Measurements from ENCODE around the gene ACBD6.

The ACBD6 gene

GRCh38 chr1:180508725-180509097 is 6.3 kb upstream of the ACBD6 start:
- Histone ChIP-seq H3K79me2 (ENCODE audit: control insufficient read depth, insufficient read depth, low read length, unreplicated experiment) (no peaks in the 10 kb centered on the region), H3K27ac (ENCODE audit: low read depth, low read length) (no peak overlapping the region)

GRCh38 chr1:180507795-180508724 is 5.7 kb upstream of the ACBD6 start:
- Histone ChIP-seq H3K4me1 (ENCODE audit: control insufficient read depth, insufficient read depth, low read length, unreplicated experiment) (peaks cover 15% of the 10 kb centered on the region), H3K4me3 (ENCODE audit: low read depth, low read length) (no peak overlapping the region), H2AFZ (ENCODE audit: low read length, unreplicated experiment) (no peak overlapping the region), H3K79me2 (ENCODE audit: control insufficient read depth, insufficient read depth, low read length, unreplicated experiment) (no peaks in the 10 kb centered on the region), H3K36me3 (ENCODE audit: insufficient read depth, low read length) (no peaks in the 10 kb centered on the region), H3K27me3 (ENCODE audit: insufficient read depth, low read length) (no peaks in the 10 kb centered on the region), H3K27ac (ENCODE audit: low read depth, low read length) (peak overlapping the region; percentile 31)

More at GRCh38 chr1:180508725-180509097, 6.3 kb upstream of the ACBD6 start:
- no peak overlapping the region for H3K4me3 ChIP-seq (ENCODE audit: low read depth, low read length)
- no peak overlapping the region for H2AFZ ChIP-seq (ENCODE audit: low read length, unreplicated experiment)
- peaks cover 11% of the 10 kb centered on the region for H3K4me1 ChIP-seq (ENCODE audit: control insufficient read depth, insufficient read depth, low read length, unreplicated experiment)
- no peaks in the 10 kb centered on the region for H3K27me3 ChIP-seq (ENCODE audit: insufficient read depth, low read length)
- no peaks in the 10 kb centered on the region for H3K36me3 ChIP-seq (ENCODE audit: insufficient read depth, low read length)

- H3K79me2 ChIP-seq (ENCODE audit: control insufficient read depth, insufficient read depth, low read length, unreplicated experiment), result peaks cover 13% of the 10 kb centered on the region
- peak overlapping the region; percentile 2; the same call in 1 of the 2 replicates for H3K27ac ChIP-seq (ENCODE audit: low read depth, low read length)
- no peak overlapping the region for H3K4me3 ChIP-seq (ENCODE audit: low read depth, low read length)
- H3K27me3 ChIP-seq (ENCODE audit: insufficient read depth, low read length), result no peaks in the 10 kb centered on the region
- H3K4me1 ChIP-seq (ENCODE audit: control insufficient read depth, insufficient read depth, low read length, unreplicated experiment), result peaks cover 19% of the 10 kb centered on the region
- H2AFZ ChIP-seq (ENCODE audit: low read length, unreplicated experiment), result no peak overlapping the region
- H3K36me3 ChIP-seq (ENCODE audit: insufficient read depth, low read length), result no peaks in the 10 kb centered on the region
These were observed 3.5 kb upstream of the ACBD6 start for GRCh38 chr1:180505732-180506335.

GRCh38 chr1:180504186-180504585 is 1.8 kb upstream of the ACBD6 start:
- H3K4me1 ChIP-seq (ENCODE audit: control insufficient read depth, insufficient read depth, low read length, unreplicated experiment), result peaks cover 28% of the 10 kb centered on the region
- peaks cover 26% of the 10 kb centered on the region for H3K79me2 ChIP-seq (ENCODE audit: control insufficient read depth, insufficient read depth, low read length, unreplicated experiment)
- H3K27me3 ChIP-seq (ENCODE audit: insufficient read depth, low read length), result no peaks in the 10 kb centered on the region
- no peaks in the 10 kb centered on the region for H3K36me3 ChIP-seq (ENCODE audit: insufficient read depth, low read length)
- H3K27ac ChIP-seq (ENCODE audit: low read depth, low read length), result no peak overlapping the region
- H3K4me3 ChIP-seq (ENCODE audit: low read depth, low read length), result no peak overlapping the region
- H2AFZ ChIP-seq (ENCODE audit: low read length, unreplicated experiment), result no peak overlapping the region

GRCh38 chr1:180503280-180503862 is 994 bp upstream of the ACBD6 start:
- Histone ChIP-seq H3K79me2 (ENCODE audit: control insufficient read depth, insufficient read depth, low read length, unreplicated experiment) (peaks cover 30% of the 10 kb centered on the region), H3K27ac (ENCODE audit: low read depth, low read length) (peak overlapping the region; percentile 91), H3K27me3 (ENCODE audit: insufficient read depth, low read length) (no peaks in the 10 kb centered on the region), H3K36me3 (ENCODE audit: insufficient read depth, low read length) (no peaks in the 10 kb centered on the region), H2AFZ (ENCODE audit: low read length, unreplicated experiment) (peak overlapping the region; percentile 88), H3K4me3 (ENCODE audit: low read depth, low read length) (peak overlapping the region; percentile 87), H3K4me1 (ENCODE audit: control insufficient read depth, insufficient read depth, low read length, unreplicated experiment) (peaks cover 33% of the 10 kb centered on the region)

DNA sequence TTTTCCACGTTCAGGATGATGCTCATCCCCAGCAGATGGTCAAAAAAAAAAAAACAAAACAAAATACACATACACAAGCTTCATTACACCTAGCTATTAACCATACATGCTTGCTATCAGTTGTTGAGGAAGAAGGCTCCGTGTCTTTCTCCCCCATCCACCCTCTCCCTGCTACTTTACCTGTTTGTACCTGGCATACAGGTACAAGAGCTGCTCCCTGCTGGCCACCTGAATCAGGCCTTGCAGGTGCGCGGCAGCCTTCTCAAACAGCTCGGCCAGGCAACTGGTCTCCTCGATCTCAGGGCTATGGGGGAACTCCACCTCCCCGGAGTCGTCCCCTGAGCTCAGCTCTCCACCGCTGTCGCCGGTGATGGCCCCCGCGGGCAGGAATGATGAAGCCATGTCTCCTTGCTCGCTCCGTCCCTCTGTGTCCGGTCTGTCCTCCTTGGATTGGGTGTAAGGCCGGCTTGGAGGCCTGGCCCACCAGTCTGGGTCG is 464 bp downstream of the ACBD6 start:
- Histone ChIP-seq H3K4me3 (ENCODE audit: low read depth, low read length) (peak overlapping the region; percentile 87), H2AFZ (ENCODE audit: low read length, unreplicated experiment) (peak overlapping the region; percentile 52), H3K27me3 (ENCODE audit: insufficient read depth, low read length) (no peaks in the 10 kb centered on the region), H3K27ac (ENCODE audit: low read depth, low read length) (peak overlapping the region; percentile 91), H3K4me1 (ENCODE audit: control insufficient read depth, insufficient read depth, low read length, unreplicated experiment) (peaks cover 26% of the 10 kb centered on the region), H3K36me3 (ENCODE audit: insufficient read depth, low read length) (peaks cover 5% of the 10 kb centered on the region; the same call in 1 of the 2 replicates), H3K79me2 (ENCODE audit: control insufficient read depth, insufficient read depth, low read length, unreplicated experiment) (peaks cover 38% of the 10 kb centered on the region)

DNA sequence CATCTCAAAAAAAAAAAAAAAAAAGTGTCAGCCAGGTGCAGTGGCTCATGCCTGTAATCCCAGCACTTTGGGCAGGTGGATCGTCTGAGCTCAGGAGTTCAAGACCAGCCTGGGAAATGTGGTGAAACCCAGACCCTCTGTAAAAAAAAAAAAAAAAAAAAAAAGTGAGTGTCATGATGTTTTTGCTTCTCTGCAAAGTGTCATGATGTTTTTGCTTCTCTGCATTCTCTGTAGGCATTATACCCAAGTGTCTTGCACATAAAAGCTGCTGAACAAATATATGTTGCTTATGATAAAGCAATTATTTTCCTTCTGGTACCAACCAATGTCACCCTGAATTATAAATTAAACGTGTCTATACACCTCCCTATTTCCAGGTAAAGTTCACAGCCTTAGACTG is 1.7 kb downstream of the ACBD6 start:
- peaks cover 26% of the 10 kb centered on the region for H3K4me1 ChIP-seq (ENCODE audit: control insufficient read depth, insufficient read depth, low read length, unreplicated experiment)
- peak overlapping the region; percentile 87 for H3K4me3 ChIP-seq (ENCODE audit: low read depth, low read length)
- H3K36me3 ChIP-seq (ENCODE audit: insufficient read depth, low read length), result peaks cover 5% of the 10 kb centered on the region; the same call in 1 of the 2 replicates
- H3K27me3 ChIP-seq (ENCODE audit: insufficient read depth, low read length), result no peaks in the 10 kb centered on the region
- no peak overlapping the region for H2AFZ ChIP-seq (ENCODE audit: low read length, unreplicated experiment)
- H3K79me2 ChIP-seq (ENCODE audit: control insufficient read depth, insufficient read depth, low read length, unreplicated experiment), result peaks cover 42% of the 10 kb centered on the region
- H3K27ac ChIP-seq (ENCODE audit: low read depth, low read length), result no peak overlapping the region

GRCh38 chr1:180498594-180498993 is 3.8 kb downstream of the ACBD6 start:
- peaks cover 44% of the 10 kb centered on the region for H3K79me2 ChIP-seq (ENCODE audit: control insufficient read depth, insufficient read depth, low read length, unreplicated experiment)
- peaks cover 21% of the 10 kb centered on the region for H3K4me1 ChIP-seq (ENCODE audit: control insufficient read depth, insufficient read depth, low read length, unreplicated experiment)
- no peak overlapping the region for H3K27ac ChIP-seq (ENCODE audit: low read depth, low read length)
- no peak overlapping the region for H3K4me3 ChIP-seq (ENCODE audit: low read depth, low read length)
- H3K36me3 ChIP-seq (ENCODE audit: insufficient read depth, low read length), result peaks cover 5% of the 10 kb centered on the region
- H3K27me3 ChIP-seq (ENCODE audit: insufficient read depth, low read length), result no peaks in the 10 kb centered on the region
- no peak overlapping the region for H2AFZ ChIP-seq (ENCODE audit: low read length, unreplicated experiment)

- peaks cover 5% of the 10 kb centered on the region for H3K36me3 ChIP-seq (ENCODE audit: insufficient read depth, low read length)
- no peaks in the 10 kb centered on the region for H3K27me3 ChIP-seq (ENCODE audit: insufficient read depth, low read length)
- H3K27ac ChIP-seq (ENCODE audit: low read depth, low read length), result no peak overlapping the region
- peaks cover 44% of the 10 kb centered on the region for H3K79me2 ChIP-seq (ENCODE audit: control insufficient read depth, insufficient read depth, low read length, unreplicated experiment)
- peaks cover 18% of the 10 kb centered on the region for H3K4me1 ChIP-seq (ENCODE audit: control insufficient read depth, insufficient read depth, low read length, unreplicated experiment)
- H2AFZ ChIP-seq (ENCODE audit: low read length, unreplicated experiment), result no peak overlapping the region
- no peak overlapping the region for H3K4me3 ChIP-seq (ENCODE audit: low read depth, low read length)
These were observed 4.6 kb downstream of the ACBD6 start for GRCh38 chr1:180497826-180498225.

DNA sequence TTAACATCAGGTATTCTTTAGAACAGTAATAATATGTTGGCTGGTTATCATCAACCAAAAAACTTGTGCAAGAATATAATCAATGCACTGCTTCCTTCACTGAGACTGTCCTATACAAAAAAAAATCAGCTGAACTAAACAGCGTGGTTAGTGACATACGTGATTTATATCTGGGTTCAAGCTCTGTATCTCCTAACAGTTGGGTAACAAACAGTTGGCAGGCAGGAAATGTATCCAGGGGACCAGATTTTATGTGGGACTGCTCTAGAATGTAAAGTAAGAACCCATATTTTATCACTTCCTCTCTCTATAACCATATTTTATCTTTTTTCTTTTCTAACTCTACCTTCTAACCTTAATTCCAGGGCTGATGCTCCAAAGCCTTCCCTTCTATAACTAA is 8.0 kb downstream of the ACBD6 start:
- Histone ChIP-seq H3K79me2 (ENCODE audit: control insufficient read depth, insufficient read depth, low read length, unreplicated experiment) (peaks cover 19% of the 10 kb centered on the region), H3K36me3 (ENCODE audit: insufficient read depth, low read length) (peaks cover 5% of the 10 kb centered on the region), H3K4me3 (ENCODE audit: low read depth, low read length) (no peak overlapping the region), H3K27ac (ENCODE audit: low read depth, low read length) (no peak overlapping the region), H3K27me3 (ENCODE audit: insufficient read depth, low read length) (no peaks in the 10 kb centered on the region), H2AFZ (ENCODE audit: low read length, unreplicated experiment) (no peak overlapping the region), H3K4me1 (ENCODE audit: control insufficient read depth, insufficient read depth, low read length, unreplicated experiment) (peaks cover 7% of the 10 kb centered on the region)
